ENCODE results near the gene ACAA2. TPM values are rescaled to one million over a fixed set of nuclear protein-coding genes. Genes with fewer than 3 reads are reported as not detected.

ACAA2 gene
- total RNA-seq, 1 experiment from 2014 or later, result 50.8 TPM

DNA sequence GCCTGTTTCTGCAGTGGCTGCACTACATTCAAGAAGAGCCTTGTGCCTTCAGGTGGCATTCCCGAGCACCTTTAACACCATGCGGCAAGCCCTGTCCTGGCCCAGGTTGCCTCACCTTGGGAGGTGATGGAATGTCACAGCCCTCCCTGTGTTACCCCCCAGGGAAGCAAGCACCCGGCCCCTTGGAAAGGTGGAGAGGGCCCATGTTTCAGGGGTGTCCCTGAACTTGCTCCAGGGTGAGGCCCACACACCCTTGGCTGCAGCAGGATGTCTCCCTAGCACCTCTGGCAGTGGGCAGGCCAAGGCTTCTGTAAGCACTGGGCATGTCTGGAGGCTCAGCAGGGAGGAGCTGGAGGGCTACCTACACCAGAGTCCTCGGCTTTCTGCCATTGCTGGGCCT is 29.3 kb upstream of the ACAA2 start:
- Histone ChIP-seq H3K27me3 (ENCODE audit: control insufficient read depth, insufficient read depth, low read length) (no peaks in the 10 kb centered on the region), H3K36me3 (ENCODE audit: control insufficient read depth, insufficient read depth, low read length) (no peaks in the 10 kb centered on the region), H3K27ac (ENCODE audit: low read length) (no peak overlapping the region), H3K4me1 (ENCODE audit: control insufficient read depth, insufficient read depth, low read length) (no peaks in the 10 kb centered on the region), H3K9me3 (ENCODE audit: control insufficient read depth, insufficient read depth, low read depth, low read length) (no peaks in the 10 kb centered on the region), H3K4me3 (ENCODE audit: low read depth in 2 of 2, low read length in 2 of 2) (no peak overlapping the region)
- intact Hi-C loops (cut with micrococcal nuclease; ENCODE audit: unreplicated experiment), result no loop called here
- in situ Hi-C loops (cut with HindIII; ENCODE audit: low pct_unique_long_range_greater_than_20kb, low sequenced_read_pairs), result no loop called here
- no peak for TF ChIP-seq TCF7L2 (IDR thresholded peaks at IDR 0.05; ENCODE audit: low read depth, low read length)
- TF ChIP-seq, protein P1, sequence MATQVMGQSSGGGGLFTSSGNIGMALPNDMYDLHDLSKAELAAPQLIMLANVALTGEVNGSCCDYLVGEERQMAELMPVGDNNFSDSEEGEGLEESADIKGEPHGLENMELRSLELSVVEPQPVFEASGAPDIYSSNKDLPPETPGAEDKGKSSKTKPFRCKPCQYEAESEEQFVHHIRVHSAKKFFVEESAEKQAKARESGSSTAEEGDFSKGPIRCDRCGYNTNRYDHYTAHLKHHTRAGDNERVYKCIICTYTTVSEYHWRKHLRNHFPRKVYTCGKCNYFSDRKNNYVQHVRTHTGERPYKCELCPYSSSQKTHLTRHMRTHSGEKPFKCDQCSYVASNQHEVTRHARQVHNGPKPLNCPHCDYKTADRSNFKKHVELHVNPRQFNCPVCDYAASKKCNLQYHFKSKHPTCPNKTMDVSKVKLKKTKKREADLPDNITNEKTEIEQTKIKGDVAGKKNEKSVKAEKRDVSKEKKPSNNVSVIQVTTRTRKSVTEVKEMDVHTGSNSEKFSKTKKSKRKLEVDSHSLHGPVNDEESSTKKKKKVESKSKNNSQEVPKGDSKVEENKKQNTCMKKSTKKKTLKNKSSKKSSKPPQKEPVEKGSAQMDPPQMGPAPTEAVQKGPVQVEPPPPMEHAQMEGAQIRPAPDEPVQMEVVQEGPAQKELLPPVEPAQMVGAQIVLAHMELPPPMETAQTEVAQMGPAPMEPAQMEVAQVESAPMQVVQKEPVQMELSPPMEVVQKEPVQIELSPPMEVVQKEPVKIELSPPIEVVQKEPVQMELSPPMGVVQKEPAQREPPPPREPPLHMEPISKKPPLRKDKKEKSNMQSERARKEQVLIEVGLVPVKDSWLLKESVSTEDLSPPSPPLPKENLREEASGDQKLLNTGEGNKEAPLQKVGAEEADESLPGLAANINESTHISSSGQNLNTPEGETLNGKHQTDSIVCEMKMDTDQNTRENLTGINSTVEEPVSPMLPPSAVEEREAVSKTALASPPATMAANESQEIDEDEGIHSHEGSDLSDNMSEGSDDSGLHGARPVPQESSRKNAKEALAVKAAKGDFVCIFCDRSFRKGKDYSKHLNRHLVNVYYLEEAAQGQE (IDR thresholded peaks at IDR 0.05; ENCODE audit: insufficient read depth in 1 of 2, low read depth in 2 of 2, low read length in 1 of 2), result no peak
- no peak for TF ChIP-seq POLR2AphosphoS5 (IDR thresholded peaks at IDR 0.05; ENCODE audit: low read depth, low read length)
- no peak for TF ChIP-seq SIN3A (IDR thresholded peaks at IDR 0.05; ENCODE audit: borderline replicate concordance, insufficient read depth, low read depth, low read length)
- TF ChIP-seq, protein P2, sequence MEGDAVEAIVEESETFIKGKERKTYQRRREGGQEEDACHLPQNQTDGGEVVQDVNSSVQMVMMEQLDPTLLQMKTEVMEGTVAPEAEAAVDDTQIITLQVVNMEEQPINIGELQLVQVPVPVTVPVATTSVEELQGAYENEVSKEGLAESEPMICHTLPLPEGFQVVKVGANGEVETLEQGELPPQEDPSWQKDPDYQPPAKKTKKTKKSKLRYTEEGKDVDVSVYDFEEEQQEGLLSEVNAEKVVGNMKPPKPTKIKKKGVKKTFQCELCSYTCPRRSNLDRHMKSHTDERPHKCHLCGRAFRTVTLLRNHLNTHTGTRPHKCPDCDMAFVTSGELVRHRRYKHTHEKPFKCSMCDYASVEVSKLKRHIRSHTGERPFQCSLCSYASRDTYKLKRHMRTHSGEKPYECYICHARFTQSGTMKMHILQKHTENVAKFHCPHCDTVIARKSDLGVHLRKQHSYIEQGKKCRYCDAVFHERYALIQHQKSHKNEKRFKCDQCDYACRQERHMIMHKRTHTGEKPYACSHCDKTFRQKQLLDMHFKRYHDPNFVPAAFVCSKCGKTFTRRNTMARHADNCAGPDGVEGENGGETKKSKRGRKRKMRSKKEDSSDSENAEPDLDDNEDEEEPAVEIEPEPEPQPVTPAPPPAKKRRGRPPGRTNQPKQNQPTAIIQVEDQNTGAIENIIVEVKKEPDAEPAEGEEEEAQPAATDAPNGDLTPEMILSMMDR (IDR thresholded peaks at IDR 0.05), result no peak
- ChIA-PET POLR2A (interaction anchor here (0.7 kb wide), 1 partner anchor 396 kb away, joined by 9 read pairs; no protein-coding TSS in a partner anchor), CTCF (no interaction called here)
- ATAC-seq (no peak), DNase-seq (ENCODE audit: low read depth, low spot score) (no peak)
- BruUV-seq (replicated peaks), result no TSS peak

DNA sequence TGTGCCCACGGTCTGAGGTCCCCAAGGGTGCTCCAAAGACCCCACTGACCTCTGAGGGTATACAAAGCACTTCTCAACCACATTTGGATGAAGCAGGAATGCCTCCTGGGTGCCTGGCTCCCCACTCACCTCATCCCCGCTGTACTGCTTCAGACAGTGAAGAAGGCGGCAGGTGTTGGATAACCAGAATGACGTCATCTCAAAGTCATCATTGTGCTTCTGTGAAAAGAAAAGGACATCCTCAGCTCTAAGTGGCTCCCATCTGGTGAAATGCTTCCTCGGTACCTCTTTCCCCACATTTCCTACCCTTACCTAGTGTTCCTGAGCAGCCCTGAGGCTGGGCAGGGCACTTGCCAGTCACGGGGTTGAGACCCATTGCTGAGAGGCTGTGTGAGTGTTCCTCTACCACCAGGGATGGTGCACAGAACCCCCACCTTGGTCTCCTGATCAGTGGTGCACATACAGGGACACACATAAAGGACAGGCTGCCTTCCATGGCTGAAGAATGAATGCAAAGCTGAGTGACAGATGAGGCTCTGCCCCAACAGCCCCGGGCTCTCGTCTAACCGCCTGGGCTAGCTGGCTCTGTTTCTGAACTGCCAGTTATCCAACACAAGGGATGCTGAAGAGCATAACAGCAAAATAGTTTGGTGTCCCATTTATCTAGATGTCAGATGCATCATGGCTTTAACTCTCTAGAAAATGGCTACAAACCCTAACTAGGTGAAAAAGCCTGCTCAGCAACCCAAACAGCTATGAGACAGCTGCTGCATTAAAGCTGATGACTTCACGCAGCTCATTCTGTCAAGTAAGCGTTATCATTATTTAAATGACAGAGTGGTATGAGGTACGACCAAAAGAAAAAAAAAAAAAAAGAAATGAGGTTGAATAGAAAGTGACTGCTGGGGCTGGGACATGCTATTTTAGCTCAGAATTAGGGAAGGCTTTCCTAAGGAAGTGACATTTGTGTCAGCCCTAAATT is 28.2 kb upstream of the ACAA2 start:
- H3K27ac ChIP-seq (ENCODE audit: low read length), result no peak overlapping the region
- no peak for DNase-seq (ENCODE audit: low read depth, low spot score)
- in situ Hi-C loops (cut with HindIII; ENCODE audit: low pct_unique_long_range_greater_than_20kb, low sequenced_read_pairs), result no loop called here
- no peak for ATAC-seq
- H3K4me3 ChIP-seq (ENCODE audit: low read depth in 2 of 2, low read length in 2 of 2), result no peak overlapping the region
- ChIA-PET POLR2A (interaction anchor here (0.7 kb wide), 1 partner anchor 395 kb away, joined by 9 read pairs; no protein-coding TSS in a partner anchor), CTCF (interaction anchor here (0.7 kb wide), 1 partner anchor 113 kb away, joined by 10 read pairs; no protein-coding TSS in a partner anchor)
- TF ChIP-seq, protein P2 (IDR thresholded peaks at IDR 0.05), result no peak
- TF ChIP-seq SIN3A (IDR thresholded peaks at IDR 0.05; ENCODE audit: borderline replicate concordance, insufficient read depth, low read depth, low read length) (no peak), TCF7L2 (IDR thresholded peaks at IDR 0.05; ENCODE audit: low read depth, low read length) (no peak), POLR2AphosphoS5 (IDR thresholded peaks at IDR 0.05; ENCODE audit: low read depth, low read length) (no peak)
- TF ChIP-seq, protein P1 (IDR thresholded peaks at IDR 0.05; ENCODE audit: insufficient read depth in 1 of 2, low read depth in 2 of 2, low read length in 1 of 2), result no peak
- H3K4me1 ChIP-seq (ENCODE audit: control insufficient read depth, insufficient read depth, low read length), result no peaks in the 10 kb centered on the region
- H3K9me3 ChIP-seq (ENCODE audit: control insufficient read depth, insufficient read depth, low read depth, low read length), result no peaks in the 10 kb centered on the region
- no TSS peak for BruUV-seq (replicated peaks)
- no peaks in the 10 kb centered on the region for H3K27me3 ChIP-seq (ENCODE audit: control insufficient read depth, insufficient read depth, low read length)
- intact Hi-C loops (cut with micrococcal nuclease; ENCODE audit: unreplicated experiment), result no loop called here
- no peaks in the 10 kb centered on the region for H3K36me3 ChIP-seq (ENCODE audit: control insufficient read depth, insufficient read depth, low read length)
